ENCODE results near the gene PRPF19.

- TF ChIP-seq CBX5 (IDR thresholded peaks at IDR 0.05; ENCODE audit: low read depth, low read length) (no peak), SAP30 (IDR thresholded peaks at IDR 0.05; ENCODE audit: insufficient read depth, insufficient replicate concordance, low read length) (no peak), YY1 (IDR thresholded peaks at IDR 0.05; ENCODE audit: low read depth, low read length) (no peak), POLR2A (IDR thresholded peaks at IDR 0.05; ENCODE audit: control extremely low read depth in 1 of 2, low read depth in 2 of 2, low read length in 2 of 2) (no peak)
These were observed 40.3 kb upstream of the PRPF19 start for GRCh38 chr11:60946601-60947264.
